LNCaP clone FGC (cell line): ENCODE data around the gene SOWAHD.
"Not testable (repeated sequence)": the region's sequence is repeated elsewhere in the genome, so short reads cannot be mapped to it uniquely, and the experiment has no call there.

ENCODE experiments used
- DNase-seq: peaks from one replicate; pipeline ENCODE4 v3.0.0-alpha.2; 2011; ENCODE audit warnings: low read depth
- H3K4me3 ChIP-seq: 2 replicates; pipeline ENCODE4 v1.5.1; 2011; ENCODE audit warnings: mild to moderate bottlenecking, low read depth, low read length, control low read depth
- CTCF ChIP-seq: IDR thresholded peaks from 2 replicates; pipeline ENCODE4 v1.5.1; 2012; ENCODE audit warnings: mild to moderate bottlenecking; ENCODE audit not compliant: control insufficient read depth, insufficient read depth; ENCODE audit errors: extremely low read depth

Gene SOWAHD

GRCh38 chrX:119745283-119745848 is 13.0 kb upstream of the SOWAHD start:
- no peak for DNase-seq
- no peak overlapping the region for H3K4me3 ChIP-seq
- no peak for TF ChIP-seq CTCF

DNA sequence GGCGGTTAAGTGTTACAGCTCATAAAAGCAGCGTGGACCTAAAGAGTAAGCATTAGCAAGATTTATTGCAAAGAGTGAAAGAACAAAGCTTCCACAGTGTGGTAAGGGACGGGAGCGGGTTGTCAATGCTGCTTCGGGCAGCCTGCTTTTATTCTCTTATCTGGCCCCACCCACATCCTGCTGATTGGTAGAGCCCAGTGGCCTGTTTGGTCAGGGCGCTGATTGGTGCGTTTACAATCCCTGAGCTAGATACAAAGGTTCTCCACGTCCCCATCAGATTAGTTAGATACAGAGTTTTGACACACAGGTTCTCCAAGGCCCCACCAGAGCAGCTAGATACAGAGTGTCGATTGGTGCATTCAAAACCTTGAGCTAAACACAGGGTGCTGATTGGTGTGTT is 8.3 kb upstream of the SOWAHD start:
- not testable (repeated sequence) for H3K4me3 ChIP-seq, DNase-seq

DNA sequence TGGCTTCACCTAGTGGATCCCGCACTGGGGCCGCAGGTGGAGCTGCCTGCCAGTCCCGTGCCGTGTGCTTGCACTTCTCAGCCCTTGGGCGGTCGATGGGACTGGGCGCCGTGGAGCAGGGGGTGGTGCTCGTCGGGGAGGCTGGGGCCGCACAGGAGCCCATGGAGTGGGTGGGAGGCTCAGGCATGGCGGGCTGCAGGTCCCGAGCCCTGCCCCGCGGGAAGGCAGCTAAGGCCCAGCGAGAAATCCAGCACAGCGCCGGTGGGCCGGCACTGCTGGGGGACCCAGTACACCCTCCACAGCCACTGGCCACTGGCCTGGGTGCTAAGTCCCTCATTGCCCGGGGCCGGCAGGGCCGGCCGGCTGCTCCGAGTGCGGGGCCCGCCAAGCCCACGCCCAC is 7.6 kb upstream of the SOWAHD start:
- H3K4me3 ChIP-seq, DNase-seq: not testable (repeated sequence)

DNA sequence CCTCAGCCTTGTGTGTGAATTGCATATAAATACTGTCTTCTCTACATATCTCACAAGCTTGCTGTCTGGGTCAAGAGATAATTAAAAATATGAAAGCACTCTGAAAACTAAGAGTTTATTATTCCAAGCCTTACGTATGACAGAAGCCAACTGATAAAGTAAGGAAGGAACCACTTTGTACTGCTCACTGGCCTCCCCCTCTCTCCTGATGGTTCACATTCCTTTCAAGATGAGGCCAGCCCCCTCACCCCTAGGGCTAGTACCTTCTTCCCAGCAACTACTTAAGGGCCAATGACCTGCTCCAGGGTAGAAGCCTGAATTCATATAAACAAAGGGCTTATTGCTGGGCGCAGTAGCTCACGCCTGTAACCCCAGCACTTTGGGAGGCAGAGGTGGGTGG is 5.4 kb upstream of the SOWAHD start:
- no peak for DNase-seq
- no peak for TF ChIP-seq CTCF
- H3K4me3 ChIP-seq, result no peak overlapping the region

DNA sequence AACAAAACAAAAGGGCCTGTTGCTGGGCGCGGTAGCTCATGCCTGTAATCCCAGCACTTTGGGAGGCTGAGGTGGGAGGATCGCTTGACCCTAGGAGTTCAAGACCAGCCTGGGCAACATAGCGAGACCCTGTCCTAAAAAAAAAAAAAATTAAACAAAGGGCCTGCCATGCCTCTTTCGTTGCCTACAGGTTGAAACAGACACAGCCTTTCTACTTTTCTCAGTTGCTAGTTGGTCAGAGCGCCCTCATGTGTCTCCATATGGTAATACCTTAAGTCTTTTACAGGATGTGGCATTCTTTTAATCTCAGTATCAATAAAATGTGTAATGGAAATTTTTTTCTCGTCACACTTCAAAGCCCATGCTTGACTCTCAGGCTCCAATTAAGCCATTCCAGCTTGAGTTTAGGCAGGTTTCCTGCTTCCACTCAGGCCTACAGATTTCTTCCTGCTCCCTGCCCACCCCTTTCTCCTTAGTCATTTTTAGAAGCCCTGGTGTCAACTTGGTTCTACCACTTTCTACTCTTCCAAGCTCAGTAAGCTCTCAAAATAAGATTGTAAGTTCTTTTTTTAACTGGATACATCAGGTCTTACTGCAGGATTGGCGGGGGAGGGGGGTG is 4.6 kb upstream of the SOWAHD start:
- no peak for DNase-seq
- H3K4me3 ChIP-seq, result no peak overlapping the region
- TF ChIP-seq CTCF, result peak; percentile 49

- DNase-seq, result no peak
- H3K4me3 ChIP-seq, result no peak overlapping the region
- TF ChIP-seq CTCF, result no peak
Observed at GRCh38 chrX:119755981-119756533, 2.3 kb upstream of the SOWAHD start.

DNA sequence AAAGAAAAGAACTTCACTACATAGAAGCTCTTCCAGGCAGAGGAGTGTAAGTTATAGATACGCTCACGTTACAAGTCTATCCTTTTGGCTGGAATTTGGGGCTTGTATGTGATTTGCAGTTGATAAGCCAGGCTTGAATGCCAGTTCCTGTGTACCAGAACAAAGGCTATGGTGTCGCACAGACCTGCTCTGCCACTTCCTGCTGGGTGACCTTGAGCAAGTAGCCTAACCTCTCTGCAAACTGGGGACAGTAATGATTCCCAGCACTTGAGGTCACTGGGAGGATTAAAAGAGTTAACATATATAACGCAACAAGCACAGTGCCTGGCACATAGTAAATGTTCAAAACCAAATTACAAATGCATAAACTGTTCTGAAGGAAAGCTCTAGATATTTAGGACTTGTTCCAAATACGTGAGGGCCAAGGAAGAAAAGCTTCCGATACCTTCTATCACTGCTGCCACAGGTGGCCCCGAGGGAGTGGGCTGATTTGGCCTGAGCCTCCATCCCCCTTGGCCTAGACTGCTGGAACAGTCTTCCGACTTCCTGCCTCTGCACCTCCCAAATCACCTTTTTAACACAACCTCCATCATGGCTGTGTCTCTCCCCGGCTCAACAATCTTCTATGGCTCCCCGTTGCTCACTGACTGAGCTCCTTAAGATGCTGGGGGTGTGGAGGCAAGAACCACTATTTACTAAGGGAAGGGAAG is 1.3 kb upstream of the SOWAHD start:
- TF ChIP-seq CTCF, result no peak
- no peak for DNase-seq
- no peak overlapping the region for H3K4me3 ChIP-seq

- H3K4me3 ChIP-seq, result peak overlapping the region; percentile 56
- no peak for TF ChIP-seq CTCF
- no peak for DNase-seq
Observed at GRCh38 chrX:119757646-119757978, 776 bp upstream of the SOWAHD start.
